Measurements from ENCODE around the gene ACBD6.

DNA sequence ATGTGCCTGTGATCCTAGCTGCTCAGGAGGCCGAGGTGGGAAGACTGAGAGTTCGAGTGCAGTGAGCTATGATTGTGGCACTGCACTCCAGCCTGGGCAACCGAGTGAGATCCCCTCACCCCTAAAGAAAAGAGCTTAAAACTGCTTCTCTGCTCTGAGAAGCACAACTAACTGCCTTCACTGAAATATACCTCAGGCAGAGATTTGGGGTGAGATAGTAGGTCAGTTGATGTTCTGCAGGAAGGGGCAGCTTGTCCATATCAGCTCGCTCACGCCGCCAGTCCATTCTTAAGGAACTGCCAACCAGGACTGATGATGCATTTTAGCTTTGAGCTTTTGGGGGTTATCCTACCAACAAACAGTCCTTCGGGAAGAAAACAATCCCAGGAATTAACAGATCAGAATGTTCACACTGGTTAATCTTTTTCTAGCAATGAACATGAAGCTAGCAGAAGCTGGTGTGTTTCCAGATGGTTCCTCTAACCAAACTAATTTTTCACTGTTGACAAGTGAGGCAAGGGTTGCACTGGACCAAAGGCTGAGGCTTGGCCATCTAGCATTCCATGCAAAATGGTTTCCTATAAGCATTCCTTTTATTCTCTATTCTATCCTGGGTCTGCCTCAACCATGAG, 240.7 kb downstream of the ACBD6 start:
- no peak for TF ChIP-seq CTCF (conservative IDR thresholded peaks at IDR 0.05; ENCODE audit: low read length)
- TF ChIP-seq EZH2phosphoT487 (IDR thresholded peaks at IDR 0.05; ENCODE audit: borderline replicate concordance), result no peak
